Stimulated activated CD4-positive, alpha-beta T cell treated with anti-CD3 and anti-CD28 coated beads, Interleukin-15, amount 100 ng/mL, for 48 hours (primary cell): ENCODE results near the gene SLC17A6.

Experiments
- DNase-seq, 2 donors: peaks; one replicate each; pipeline ENCODE4 v3.0.0-alpha.2; 2020; ENCODE audit warnings: low read depth in 2 of 2

SLC17A6 gene

GRCh38 chr11:22389526-22390282 is 51.5 kb downstream of the SLC17A6 start:
- no peak for DNase-seq

GRCh38 chr11:22390283-22390655 is 52.1 kb downstream of the SLC17A6 start:
- no peak for DNase-seq

GRCh38 chr11:22392561-22392960 is 54.4 kb downstream of the SLC17A6 start:
- DNase-seq = no peak

DNA sequence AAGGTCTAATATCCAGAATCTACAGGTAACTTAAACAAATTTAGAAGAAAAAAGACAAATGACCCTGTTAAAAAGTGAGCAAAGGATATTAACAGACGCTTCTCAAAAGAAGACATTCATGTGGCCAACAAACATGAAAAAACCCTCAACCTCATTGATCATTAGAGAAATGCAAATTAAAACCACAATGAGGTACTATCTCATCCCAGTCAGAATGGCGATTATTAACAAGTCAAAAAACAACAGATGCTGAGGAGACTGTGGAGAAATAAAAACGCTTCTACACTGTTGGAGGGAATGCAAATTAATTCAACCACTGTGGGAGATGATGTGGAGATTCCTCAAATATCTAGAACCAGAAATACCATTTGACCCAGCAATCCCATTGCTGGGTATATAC is 67.2 kb downstream of the SLC17A6 start:
- DNase-seq = no peak

DNA sequence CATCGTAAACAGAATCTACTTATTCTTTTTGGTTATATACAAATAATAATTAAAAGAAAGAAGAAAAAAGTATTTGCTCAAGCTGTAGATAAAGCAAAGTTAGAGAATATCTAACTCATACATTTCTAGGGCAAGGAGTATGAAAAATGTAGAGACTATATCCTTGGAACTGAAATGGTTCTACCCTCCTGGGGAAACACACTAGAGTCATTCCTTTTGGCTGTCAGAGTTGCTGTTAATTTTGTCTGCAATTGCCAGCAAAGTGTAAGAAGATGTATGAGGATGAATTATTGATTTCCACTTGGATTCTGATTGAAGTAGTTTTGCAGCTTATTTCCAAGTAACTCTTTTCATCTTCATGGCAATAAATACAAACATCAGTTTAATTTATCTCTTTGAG is 69.1 kb downstream of the SLC17A6 start:
- no peak for DNase-seq

DNA sequence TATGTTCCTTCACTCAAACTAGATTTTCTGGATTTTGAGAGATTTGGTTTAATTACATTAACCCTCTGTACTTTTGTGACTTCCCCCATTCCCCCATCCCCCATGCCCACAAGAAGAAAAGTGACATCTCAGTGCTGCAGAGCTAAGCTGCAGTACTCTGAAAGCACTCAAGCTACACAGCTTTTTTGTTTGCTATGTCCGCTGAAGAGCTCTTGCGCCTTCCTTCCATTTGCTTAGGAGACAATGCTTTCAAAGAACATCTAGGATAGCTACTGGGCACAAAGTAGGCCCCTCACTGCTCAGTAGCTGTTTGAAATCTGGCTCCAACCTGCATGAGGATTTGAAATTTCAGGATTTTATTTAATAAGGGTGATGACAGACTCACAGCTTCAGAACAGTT is 69.7 kb downstream of the SLC17A6 start:
- DNase-seq = no peak

GRCh38 chr11:22415476-22415875 is 77.3 kb downstream of the SLC17A6 start:
- DNase-seq = no peak

GRCh38 chr11:22416462-22416861 is 78.3 kb downstream of the SLC17A6 start:
- DNase-seq = no peak

GRCh38 chr11:22426915-22427314 is 88.7 kb downstream of the SLC17A6 start:
- DNase-seq = no peak
